ENCODE data around the gene INSL4.

DNA sequence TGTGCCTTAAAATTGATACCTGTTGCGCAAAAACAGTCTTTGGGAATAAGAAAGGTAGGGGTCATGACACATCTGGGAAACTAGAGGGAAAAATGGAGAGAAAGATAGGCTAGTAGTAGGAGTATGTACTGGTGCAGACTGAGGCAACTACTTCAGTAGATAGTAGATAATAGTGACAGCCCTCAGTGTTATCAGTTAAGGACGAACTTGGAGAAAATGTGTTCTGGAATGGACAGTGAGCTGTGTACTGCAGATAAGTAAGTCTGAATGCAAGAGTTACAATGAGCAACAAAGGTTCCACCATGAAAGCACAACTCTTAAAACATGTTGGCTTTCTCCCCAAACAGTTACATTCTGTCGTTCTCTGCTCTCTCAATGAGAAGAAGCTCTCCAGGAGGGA, 39.2 kb upstream of the INSL4 start:
- TF ChIP-seq, protein P1, sequence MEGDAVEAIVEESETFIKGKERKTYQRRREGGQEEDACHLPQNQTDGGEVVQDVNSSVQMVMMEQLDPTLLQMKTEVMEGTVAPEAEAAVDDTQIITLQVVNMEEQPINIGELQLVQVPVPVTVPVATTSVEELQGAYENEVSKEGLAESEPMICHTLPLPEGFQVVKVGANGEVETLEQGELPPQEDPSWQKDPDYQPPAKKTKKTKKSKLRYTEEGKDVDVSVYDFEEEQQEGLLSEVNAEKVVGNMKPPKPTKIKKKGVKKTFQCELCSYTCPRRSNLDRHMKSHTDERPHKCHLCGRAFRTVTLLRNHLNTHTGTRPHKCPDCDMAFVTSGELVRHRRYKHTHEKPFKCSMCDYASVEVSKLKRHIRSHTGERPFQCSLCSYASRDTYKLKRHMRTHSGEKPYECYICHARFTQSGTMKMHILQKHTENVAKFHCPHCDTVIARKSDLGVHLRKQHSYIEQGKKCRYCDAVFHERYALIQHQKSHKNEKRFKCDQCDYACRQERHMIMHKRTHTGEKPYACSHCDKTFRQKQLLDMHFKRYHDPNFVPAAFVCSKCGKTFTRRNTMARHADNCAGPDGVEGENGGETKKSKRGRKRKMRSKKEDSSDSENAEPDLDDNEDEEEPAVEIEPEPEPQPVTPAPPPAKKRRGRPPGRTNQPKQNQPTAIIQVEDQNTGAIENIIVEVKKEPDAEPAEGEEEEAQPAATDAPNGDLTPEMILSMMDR (IDR thresholded peaks at IDR 0.05): no peak
- TF ChIP-seq POLR2AphosphoS5 (IDR thresholded peaks at IDR 0.05) (no peak), POLR2A (IDR thresholded peaks at IDR 0.05) (no peak), EP300 (IDR thresholded peaks at IDR 0.05) (no peak)

Measured in gastroesophageal sphincter (tissue), 3 donors.